ENCODE data around the gene DNAH12.

DNA sequence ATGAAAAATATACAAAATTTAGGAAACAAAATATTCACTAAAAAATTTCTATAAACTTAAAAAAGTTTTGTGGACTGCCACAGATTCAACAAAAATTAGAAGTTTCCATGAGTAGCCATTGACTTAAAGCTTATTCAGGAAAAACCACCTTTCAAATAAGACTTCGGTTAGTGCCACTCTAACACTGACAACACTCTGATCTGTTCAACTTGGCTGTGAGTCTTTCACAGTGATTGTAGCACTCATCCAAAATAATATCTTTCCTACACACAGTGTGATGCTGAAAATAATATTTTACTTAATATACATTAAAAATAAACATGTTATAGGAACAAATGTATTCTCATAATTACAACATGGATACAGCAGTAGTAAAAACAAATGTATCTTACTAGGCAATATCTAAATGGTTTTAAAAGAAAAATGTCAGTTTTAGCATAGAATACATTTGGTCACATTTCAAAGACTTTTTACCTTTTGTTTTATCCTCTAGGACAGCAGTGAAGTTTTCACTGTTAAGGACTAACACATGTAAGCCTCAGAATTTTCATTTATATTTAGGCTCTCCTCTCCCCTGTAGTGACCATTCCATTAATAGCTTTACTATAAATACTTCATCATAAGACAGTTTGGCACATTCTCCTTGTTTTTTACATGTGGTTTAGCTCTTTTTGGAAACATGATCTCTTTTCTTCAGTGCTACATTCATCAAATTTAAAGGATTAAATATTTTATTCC lies 251.8 kb downstream of the DNAH12 start, which contains the start of gene ASB14:
- TF ChIP-seq, protein P1, sequence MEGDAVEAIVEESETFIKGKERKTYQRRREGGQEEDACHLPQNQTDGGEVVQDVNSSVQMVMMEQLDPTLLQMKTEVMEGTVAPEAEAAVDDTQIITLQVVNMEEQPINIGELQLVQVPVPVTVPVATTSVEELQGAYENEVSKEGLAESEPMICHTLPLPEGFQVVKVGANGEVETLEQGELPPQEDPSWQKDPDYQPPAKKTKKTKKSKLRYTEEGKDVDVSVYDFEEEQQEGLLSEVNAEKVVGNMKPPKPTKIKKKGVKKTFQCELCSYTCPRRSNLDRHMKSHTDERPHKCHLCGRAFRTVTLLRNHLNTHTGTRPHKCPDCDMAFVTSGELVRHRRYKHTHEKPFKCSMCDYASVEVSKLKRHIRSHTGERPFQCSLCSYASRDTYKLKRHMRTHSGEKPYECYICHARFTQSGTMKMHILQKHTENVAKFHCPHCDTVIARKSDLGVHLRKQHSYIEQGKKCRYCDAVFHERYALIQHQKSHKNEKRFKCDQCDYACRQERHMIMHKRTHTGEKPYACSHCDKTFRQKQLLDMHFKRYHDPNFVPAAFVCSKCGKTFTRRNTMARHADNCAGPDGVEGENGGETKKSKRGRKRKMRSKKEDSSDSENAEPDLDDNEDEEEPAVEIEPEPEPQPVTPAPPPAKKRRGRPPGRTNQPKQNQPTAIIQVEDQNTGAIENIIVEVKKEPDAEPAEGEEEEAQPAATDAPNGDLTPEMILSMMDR (IDR thresholded peaks at IDR 0.05), result no peak
- no peak for TF ChIP-seq ZFX (IDR thresholded peaks at IDR 0.05; ENCODE audit: borderline replicate concordance)

Measured in 22Rv1 (cell line).